Mesenteric fat pad (tissue), 1 donor: Measurements from ENCODE around the gene C8G. TPM values are rescaled to one million over a fixed set of nuclear protein-coding genes. Genes with fewer than 3 reads are reported as not detected.

Experiments
- total RNA-seq: library from RNA; stranded (reverse); fragmentation: NEBNext Ultra II Directional; extraction: Animal tissue kit (Norgen Biotek cat#: 25700); gene quantifications from one replicate; pipeline ENCODE4 v1.2.1, GENCODE V29; 2021
- donor health status: DM: yes; HTN: yes; CAD: no.

Gene C8G
- total RNA-seq, 1 donor from 2014 or later = not detected

Other genes starting within 250 kb of the C8G start
- 3.9 TPM for gene DIPK1B, start 232.7 kb upstream of the C8G start, total RNA-seq
- 9.2 TPM for gene LCN10, start 202.3 kb upstream of the C8G start, total RNA-seq
- 16.2 TPM for gene LCN6, start 196.7 kb upstream of the C8G start, total RNA-seq
- not detected for gene LCN8, start 187.0 kb upstream of the C8G start, total RNA-seq
- gene LCN15, start 180.7 kb upstream of the C8G start, total RNA-seq = 0.32 TPM
- gene TMEM141, start 153.9 kb upstream of the C8G start, total RNA-seq = 33.0 TPM
- 0.71 TPM for gene CCDC183, start 148.9 kb upstream of the C8G start, total RNA-seq
- gene RABL6, start 137.3 kb upstream of the C8G start, total RNA-seq = 54.9 TPM
- 1.00 TPM for gene AJM1, start 102.8 kb upstream of the C8G start, total RNA-seq
- 89.6 TPM for gene PHPT1, start 95.8 kb upstream of the C8G start, total RNA-seq
- gene MAMDC4, start 92.9 kb upstream of the C8G start, total RNA-seq = 1.6 TPM
- 215 TPM for gene EDF1, start 78.9 kb upstream of the C8G start, total RNA-seq
- 8.8 TPM for gene TRAF2, start 58.7 kb upstream of the C8G start, total RNA-seq
- gene FBXW5, start 505 bp upstream of the C8G start, total RNA-seq = 95.2 TPM
- not detected for gene LCN12, start 7.0 kb downstream of the C8G start, total RNA-seq
- 249 TPM for gene PTGDS, start 32.3 kb downstream of the C8G start, total RNA-seq
- gene LCNL1, start 37.8 kb downstream of the C8G start, total RNA-seq = 0.71 TPM
- 29.4 TPM for gene PAXX, start 47.2 kb downstream of the C8G start, total RNA-seq
- gene CLIC3, start 51.3 kb downstream of the C8G start, total RNA-seq = 1.6 TPM
- 47.2 TPM for gene ABCA2, start 83.0 kb downstream of the C8G start, total RNA-seq
- 0.55 TPM for gene FUT7, start 86.8 kb downstream of the C8G start, total RNA-seq
- gene NPDC1, start 100.9 kb downstream of the C8G start, total RNA-seq = 95.3 TPM
- gene ENTPD2, start 108.8 kb downstream of the C8G start, total RNA-seq = not detected
- 0.42 TPM for gene SAPCD2, start 125.3 kb downstream of the C8G start, total RNA-seq
- 28.1 TPM for gene UAP1L1, start 132.3 kb downstream of the C8G start, total RNA-seq
- 33.0 TPM for gene MAN1B1, start 141.7 kb downstream of the C8G start, total RNA-seq
- gene DPP7, start 169.5 kb downstream of the C8G start, total RNA-seq = 150 TPM
- gene GRIN1, start 193.9 kb downstream of the C8G start, total RNA-seq = not detected
- not detected for gene LRRC26, start 224.8 kb downstream of the C8G start, total RNA-seq
- gene TMEM210, start 226.8 kb downstream of the C8G start, total RNA-seq = not detected
- gene ANAPC2, start 243.3 kb downstream of the C8G start, total RNA-seq = 39.3 TPM
- gene SSNA1, start 243.4 kb downstream of the C8G start, total RNA-seq = 53.3 TPM